ENCODE data around the gene G6PC3.
"Not testable (repeated sequence)": the region's sequence is repeated elsewhere in the genome, so short reads cannot be mapped to it uniquely, and the experiment has no call there.

G6PC3 gene

DNA sequence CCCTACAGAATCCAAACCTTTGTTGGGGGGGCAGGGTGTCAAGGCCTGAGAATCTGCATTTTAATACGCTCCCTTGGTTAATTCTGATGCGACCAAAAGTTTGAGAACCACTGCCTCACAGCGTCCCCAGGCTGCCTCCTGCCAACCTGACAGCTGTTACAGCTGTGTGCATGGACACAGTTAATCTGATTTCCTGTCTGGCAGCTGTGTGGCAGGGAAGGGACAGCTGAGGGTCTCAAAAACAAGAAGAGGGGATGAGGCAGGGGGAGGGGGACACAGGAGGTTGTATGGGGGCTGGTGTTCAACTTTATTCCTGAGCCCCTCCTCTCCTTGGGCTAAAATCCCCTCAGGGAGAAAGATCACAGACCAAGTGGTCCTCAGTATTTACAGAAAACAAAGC, 35.4 kb downstream of the G6PC3 start:
- DNase-seq (ENCODE audit: low read depth): no peak

DNA sequence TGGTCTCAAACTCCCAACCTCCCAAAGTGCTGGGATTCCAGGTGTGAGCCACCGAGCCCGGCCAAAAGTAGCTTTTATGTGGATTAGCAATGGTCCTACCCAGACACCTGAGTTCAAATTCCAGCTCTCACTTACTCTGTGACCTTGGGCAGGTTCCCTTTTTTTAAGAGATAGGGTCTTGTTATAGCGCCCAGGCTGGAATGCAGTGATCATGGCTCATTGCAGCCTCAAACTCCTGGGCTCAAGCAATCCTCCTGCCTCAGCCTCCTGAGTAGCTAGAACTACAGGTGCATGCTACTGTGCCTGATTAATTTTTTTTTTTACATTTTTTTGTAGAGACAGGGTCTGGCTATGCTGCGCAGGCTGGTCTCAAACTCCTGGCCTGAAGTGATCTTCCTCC, 36.3 kb downstream of the G6PC3 start:
- no peak for DNase-seq (ENCODE audit: low read depth)

DNA sequence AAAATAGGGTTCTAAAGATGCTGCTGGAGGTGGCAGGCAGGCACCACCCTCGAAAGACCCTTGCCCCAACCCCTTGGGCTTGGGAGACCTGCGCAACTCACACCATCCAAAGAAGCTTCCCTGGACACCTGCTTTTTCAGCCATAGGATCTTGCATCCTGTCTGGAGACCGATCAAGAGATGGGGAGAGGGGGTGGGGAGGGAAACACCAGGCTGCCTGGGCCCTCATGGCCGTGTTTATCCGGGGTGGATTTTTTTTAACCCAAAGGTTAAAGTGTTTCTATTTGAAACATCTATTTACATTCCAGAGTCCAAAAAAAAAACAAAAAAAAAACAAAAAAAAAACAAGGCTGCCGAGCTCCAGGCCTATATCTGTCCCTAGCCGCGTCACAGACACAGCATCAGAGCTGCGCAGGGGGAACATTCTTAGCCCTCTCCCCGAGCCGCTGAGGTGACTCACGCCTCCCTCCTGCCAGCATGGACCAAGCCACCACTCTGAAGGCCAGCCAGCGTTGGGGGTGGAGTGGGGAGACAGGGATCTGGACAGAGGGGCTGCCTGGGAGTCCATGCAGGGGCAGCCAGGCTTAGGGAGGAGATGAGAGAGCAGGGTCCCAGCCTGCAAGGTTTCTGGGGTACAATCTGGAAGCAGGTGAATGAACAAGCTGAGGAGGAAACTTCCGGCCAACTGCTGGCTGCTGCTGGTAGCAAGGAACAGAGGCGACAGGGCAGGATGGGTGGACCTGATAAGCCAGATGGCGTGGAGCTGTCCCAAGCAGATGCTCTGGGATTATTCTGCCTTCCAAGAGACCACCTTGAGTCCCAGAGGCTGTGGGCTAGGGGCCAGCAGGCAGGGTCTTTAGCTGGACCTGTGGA, 38.1 kb downstream of the G6PC3 start:
- no peak for DNase-seq (ENCODE audit: low read depth)

DNA sequence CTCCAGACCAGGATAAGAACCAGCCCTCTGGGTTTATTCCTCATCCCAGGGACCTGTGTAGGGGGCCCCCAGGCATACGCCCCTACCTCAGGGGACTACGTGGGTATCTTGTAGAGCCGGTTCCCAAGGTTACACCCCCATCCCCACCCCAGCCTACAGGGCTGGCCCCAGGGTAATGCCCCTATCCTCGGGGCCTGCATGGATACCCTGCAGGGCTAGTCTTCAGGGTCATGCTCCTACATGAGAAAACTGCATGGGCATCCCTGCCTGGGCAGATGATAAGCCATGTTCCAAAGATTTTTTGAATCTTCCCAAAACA, 38.7 kb downstream of the G6PC3 start:
- no peak for DNase-seq (ENCODE audit: low read depth)

DNA sequence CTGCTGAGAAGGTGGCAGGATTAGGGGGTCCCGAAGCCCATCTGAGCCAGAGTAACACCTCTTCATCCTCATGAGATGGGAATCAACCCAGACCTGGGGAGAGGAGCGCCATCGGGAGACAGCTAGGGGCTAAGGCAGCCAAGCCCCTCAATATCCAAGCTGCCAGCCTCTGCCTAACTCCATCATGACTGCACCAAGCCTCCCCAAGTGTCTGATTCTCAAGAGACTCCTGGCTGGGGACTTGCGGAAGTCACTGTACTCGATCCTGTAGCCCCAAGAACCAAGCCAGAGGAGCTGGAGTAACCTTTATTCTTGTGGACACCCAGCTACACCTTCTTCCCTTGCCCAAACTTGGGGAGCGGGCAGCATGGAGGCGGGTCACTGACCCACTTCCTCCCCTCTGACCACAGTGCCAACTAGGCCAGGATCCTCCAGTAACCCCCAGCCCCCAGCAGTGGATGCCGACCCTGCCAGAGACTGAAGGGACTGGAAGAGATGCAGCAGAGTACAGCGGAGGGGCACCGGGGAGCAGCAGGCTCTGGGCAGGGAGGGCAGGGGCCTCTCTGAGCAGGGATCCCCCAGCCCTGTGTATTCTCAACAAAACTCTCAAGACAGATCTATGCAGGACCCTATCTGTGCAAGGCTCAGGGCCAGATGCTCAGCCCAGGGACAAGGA, 39.6 kb downstream of the G6PC3 start:
- DNase-seq (ENCODE audit: low read depth): no peak

DNA sequence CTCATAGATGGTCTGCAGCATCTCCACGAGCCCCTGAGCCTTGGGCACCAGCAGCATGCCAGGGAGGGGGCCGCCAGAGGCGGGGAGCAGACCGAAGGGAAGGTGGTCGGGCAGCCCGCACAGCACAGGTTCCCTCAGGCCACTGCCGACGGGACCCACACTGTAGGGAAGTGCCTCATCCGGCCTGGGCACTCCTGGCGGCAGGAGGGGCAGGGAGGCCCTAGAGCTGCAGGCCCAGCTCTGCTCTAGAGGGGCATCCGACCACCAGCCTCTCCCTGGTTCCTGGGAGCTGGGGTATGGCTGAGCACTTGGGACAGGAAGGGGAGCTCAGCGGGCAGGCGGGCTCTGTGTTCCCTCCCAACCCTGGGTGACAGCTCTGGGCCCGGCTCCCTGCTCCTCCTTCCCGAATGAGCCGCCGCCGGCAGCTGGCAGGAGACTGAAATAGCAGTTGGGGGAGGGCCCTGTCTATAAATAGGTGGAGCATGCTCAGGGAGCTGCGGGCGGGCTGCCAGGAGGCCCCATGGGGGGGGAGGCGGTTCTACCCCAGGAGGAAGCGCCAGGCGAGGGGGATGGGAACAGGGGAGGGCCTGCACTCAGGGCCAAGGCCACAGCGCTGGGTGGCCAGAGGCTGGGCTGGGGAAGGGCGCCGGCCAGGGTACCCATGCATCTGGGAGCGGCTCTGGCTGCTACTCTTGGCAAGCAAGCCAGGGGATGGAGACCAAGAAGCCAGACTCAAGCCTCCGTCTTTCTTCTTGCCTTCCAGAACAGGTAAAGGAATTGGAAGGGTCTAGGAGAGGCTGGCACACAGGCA, 40.5 kb downstream of the G6PC3 start:
- no peak for DNase-seq (ENCODE audit: low read depth)

DNA sequence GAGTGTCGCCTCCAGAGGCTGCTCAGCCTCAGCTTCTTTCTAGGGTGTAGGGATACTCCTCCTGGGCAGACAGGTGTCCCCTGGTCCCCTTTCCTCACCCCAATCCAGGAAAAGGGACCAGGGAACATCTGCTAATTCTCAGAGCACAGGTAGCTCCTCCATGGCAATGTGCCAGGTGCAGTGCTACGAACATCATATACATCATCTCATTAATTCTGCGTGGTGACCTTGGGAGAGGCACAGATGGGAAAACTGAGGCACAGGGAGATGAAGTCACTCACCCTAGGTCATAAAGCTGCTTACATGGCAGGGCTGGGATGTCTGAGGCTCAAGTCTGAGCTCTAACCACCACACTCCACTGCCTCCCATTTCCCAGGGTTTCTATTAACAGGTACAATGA, 41.2 kb downstream of the G6PC3 start:
- DNase-seq (ENCODE audit: low read depth): no peak

DNA sequence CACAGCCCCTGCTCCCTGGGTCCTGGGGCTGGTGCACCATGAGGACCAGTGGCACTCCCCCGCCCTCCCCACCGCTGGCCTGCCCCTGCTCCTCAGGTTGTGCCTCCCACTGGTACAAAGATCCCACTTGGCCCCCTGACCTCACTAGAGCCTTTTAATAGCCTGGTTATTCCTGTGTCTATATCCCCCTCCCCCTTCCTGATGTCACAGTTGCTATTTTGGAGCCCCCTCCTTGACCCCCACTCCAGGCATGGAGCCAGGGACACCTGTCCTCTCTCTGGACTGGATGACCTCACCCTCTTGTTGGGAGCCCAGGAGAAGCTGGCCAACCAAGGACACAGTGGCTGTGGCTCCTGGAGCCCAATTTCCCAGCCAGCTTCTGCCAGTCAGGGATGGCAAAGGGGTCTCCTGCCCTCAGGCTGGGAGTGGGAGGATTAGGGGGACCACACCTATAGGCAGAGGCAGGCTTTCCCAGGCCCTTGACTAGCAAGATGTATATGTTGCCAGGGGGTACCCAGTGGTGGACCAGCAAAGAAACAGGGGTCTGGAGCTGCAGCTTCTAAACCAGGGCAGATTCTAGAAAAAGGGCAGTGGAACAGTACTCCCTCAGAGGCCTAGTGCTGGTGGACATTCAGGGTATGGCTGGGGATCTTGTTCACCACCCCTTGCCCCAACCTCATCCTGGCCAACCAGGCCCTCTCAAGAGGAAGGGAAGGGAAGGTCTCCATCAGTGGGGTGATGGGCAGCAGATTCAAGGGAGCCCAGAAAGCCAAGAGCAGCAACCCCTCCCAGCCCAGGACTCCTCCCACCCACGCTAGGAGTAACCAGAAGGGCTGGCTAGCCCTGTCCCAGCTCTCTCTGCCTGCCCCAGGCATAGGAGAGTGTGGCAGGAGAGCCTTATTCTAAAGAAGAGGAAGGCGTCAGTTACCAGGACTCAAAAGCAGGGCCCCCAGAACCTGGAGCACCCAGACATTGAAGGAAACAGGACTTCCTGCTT, 42.0 kb downstream of the G6PC3 start:
- DNase-seq (ENCODE audit: low read depth): no peak

DNA sequence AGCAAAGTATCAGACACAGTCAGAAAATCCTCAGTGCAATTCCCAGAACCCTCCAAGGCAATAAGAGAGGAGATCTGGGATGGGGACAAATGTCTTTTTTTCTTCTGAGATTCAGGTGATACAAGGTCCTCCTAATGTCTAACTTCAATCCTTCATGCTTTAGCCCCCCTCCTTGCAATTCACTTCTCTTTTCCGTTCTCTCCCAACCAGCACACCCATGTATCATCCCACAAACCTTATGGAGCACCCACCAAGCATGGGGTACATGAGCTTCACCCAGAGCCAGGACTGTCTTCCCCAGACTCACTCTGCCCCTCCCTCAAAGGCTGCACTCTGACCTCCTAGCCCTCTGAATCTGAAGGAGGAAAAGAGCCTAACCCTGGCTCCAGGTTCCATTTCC, 42.8 kb downstream of the G6PC3 start:
- no peak for DNase-seq (ENCODE audit: low read depth)

DNA sequence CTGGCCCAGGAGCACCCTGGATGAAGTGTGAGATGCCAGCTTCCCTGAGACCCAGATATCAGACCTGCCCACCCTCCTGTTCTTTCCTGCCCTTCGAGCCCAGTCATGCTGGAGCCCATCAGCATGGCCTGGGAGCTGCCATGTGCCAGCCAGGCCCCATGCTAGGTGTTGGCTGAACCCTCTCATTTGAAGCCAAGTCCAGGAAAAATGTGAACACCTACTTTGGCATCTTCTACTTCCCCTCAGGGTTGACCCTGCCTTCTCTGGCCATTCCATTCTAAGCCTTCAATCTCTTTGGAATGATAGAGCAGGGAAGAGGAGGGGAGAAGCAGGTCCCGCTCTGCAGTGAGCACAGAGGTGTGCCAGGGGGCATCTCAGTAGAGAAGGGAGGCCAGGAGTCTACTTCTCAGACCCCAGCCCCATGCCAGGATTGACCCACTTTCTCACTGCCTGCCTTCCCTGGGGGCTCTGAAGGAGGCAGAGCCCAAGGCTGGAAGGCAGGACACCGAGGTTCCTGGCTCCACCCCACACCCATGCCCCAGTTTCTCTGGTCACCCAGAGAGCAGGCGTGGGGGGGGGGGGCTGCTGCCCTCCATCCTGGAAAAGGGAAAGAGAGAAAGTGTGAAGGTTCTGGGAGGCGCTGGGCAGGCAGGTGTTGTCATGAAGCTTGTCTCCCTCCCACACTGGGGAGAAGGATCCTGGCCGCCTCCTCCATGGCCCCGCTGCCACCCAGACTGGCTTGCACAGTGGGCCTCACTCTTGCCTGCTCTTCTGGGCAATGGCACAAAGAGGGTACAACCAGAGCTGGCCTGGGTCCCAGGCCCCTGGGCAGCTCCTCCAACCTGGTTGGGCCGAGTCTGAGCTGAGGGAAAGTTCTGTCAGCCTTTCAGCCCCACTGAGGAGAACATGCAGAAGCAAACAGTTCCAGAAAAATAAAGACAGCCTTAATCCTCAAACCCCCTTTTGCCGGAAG, 43.6 kb downstream of the G6PC3 start:
- no peak for DNase-seq (ENCODE audit: low read depth)

DNA sequence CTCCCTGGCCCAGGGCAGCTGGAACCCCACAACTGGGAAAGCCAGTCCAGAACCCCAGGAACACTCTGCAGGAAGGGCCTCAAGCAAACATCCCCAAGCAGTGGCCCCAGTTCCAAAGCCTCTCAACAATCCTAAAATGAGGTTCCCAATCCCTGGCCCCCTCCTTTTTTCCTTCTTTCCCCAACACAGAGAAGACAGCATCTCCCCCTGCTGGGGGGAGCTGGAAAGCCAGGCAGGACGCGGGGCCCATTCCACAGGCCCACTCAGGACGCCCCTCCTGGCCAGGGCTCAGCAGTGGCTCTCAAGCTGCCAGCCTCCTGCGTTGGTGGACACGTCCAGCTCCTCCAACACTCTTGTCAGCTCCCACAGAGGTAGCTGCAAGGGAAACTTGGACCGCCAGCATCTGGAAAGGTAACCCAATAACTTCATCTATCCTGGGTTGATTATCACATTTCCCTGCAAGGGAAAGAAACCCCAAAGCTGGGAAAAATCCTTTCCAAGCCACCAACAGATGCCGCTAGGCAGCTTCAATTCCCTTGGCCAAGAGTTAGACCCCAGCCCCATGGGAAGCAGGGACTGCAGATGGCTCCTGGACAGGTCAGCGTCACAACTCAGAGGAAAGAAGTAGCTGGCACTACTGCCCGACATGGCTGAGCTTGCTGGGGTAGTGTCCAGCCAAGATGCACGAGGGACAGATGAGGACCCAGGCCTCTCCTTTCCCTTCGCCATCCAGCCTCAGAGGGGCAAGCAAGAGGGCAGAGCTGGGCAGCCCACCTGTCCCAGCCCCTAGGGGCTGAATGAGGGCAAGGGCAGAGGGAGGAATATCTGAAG, 45.3 kb downstream of the G6PC3 start:
- no peak for DNase-seq (ENCODE audit: low read depth)

DNA sequence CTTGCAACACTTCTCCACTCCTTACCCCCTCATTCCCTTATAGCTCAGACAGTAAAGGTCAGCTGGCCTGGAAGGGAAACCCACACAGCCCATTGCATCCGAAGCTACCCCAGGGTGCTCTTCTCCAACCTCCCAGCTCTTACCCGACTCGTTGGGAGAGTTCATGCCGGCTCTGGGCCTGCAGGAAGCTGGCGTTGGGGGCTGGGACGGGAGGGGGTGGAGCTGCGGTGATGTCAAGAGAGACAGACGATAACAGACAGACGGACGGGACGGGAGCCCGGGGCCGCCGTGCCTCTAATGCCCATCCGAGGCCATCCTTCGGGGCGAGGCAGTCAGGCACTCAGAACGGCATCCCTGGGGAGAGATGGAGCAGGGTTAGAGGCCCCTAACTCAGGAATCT, 46.8 kb downstream of the G6PC3 start:
- DNase-seq (ENCODE audit: low read depth): no peak

DNA sequence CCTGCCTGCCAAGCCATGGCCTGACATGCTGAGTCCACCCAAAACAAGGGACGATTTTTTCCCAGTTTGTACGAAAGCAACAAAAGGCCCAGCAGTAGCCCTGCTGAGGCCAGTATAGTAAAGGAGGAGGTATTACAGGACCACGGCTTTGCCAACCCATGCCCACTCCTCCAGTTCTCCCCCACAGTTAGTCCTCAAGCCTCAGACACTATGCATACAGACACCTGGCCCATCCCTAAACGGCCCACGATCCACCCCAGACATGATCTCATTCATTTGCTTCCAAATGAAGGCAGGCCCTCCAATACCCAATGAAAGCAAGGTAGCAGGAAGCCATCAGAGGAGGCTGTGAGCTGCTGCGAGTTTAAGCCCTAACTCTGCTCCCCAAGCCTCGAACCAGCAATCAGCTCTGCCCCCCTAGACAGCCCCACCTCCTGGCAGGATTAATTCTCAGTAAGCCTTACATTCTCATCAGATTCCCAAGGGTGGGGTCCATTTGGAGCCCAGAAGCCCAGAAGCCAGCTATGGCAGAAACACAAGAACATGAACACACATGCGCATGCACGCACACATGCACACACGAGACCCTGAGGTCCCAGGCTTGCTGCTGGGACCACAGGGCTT, 48.0 kb downstream of the G6PC3 start:
- no peak for DNase-seq (ENCODE audit: low read depth)

DNA sequence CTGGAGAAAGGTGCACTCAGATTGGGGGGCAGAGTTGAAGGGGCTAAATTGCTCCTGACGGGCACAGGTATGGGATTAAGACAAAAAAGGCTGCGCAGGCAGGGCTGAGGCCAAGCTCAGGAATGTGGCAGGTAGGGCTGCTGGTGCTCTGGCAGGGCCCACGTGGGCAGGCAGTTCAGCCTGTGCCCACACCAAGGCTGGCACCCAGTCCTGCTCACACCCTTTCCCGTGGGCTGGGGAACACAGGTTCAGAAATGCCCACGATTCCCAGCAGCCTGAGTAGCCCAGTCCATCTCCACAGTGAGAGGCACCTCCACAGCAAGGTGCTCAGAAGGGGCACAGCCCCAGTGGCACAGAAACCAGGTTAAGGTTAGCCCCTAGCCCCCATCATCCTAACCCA, 48.5 kb downstream of the G6PC3 start:
- DNase-seq (ENCODE audit: low read depth): no peak

DNA sequence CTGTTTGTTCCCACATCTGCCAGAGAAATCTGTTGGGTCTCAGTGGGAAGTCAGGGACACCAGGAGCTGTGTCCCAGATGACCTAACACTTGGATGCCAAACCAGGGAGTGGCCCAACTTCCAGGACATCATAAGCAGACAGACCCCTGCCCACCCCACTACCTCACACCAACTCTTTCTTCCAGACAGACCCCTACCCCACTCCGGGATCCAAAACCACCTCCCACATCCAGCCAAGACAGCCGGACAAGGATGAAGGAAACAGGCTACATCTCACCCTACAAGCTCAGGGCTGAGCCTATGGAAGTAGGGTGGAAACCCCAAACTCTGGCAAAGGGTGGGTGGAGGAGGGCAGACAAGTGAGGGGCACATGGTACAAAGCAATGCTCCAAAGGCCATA, 49.3 kb downstream of the G6PC3 start:
- DNase-seq (ENCODE audit: low read depth): no peak

DNA sequence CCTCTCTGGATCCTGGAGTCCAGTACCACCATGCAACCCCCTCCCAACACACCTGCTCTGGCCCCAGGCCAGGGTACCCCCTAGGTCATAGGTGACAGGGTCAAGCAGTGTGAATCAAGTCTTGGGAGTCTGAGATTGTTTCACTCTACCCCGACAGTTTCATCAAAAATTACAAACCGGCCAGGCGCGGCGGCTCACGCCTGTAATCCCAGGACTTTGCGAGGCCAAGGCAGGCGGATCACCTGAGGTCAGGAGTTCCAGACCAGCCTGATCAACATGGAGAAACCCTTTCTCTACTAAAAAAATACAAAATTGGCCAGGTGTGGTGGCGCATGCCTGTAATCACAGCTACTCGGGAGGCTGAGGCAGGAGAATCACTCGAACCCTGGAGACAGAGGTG, 49.7 kb downstream of the G6PC3 start:
- DNase-seq (ENCODE audit: low read depth): not testable (repeated sequence)

DNA sequence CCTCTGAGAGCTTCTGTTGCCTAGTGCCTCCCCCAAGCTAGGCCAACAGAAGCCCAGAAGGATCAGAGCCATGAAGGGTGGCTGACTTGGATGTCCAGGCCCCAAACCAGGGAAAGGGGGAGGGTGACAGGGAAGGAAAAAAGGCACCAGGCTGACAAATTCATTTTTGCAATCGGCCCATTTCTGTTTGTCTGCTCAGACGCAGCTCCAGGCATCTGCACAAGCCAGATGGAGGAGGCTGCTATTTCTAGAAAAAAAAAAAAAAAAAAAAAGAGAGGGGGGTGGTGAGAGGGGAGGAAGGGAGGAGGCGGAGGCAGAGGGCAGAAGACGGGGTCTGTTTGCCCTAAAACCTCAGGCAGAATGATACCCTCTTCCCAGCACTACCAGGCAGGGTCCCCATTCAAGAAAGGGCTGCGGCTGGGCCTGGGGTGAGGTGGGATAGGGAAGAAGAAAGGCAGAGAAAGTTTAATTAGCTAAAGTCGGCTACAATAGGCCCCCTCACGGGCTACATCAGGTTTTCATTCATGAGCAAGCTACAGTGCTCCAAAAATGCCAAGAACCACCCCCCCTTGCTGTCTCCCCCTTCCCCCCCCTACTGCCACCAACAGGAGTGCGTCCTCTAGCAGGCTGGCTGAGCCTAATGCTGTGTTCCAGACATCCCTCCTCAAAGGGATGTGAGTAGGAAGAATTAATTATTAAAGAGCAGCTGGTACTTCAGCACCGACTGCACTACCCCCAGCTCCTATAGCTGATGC, 50.5 kb downstream of the G6PC3 start:
- no peak for DNase-seq (ENCODE audit: low read depth)
